HG03097 (cell line): ENCODE measurements around the gene TMEM130.
A peak's percentile ranks its signal among the peaks of the same experiment; 100 is the strongest.
"Not testable (repeated sequence)": the region's sequence is repeated elsewhere in the genome, so short reads cannot be mapped to it uniquely, and the experiment has no call there.

ENCODE experiments used
- ATAC-seq: cut with Tn5 transposase; IDR thresholded peaks from one replicate; pipeline ENCODE4 v1.9.1; 2021; ENCODE audit not compliant: unreplicated experiment, low FRiP score

The TMEM130 gene

DNA sequence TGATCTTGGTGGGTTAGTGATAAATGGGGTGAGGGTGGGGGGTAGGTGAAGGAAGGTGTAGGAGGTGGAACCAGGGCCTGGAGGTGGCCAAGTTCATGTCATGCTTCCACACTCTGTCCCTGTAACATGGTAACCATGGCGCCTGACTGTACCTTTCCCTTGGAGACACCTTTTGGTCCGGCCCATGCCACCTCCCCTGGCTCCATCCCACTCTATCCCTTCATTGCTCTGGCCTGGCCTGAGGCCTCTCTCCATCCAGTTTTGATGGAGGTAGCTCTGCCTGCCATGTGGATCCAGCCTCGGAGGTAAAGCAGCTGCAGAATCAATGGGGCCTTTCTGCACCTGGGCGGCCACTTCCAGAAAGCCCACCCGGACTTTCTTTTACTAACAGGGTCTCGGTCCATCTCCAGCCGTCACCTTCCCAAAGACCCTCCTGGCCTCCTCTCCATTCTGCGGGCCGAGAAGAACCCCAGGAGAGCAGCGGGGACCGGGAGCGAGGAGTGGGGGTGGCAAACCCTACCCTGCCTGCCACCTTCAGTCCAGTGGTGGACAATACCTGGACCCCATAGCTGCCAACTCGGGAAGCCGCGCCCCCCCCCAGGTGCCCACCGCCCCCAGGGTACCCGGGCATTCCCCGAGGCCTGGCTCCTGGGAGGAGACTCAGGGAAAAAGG, 8.0 kb upstream of the TMEM130 start:
- ATAC-seq: no peak

DNA sequence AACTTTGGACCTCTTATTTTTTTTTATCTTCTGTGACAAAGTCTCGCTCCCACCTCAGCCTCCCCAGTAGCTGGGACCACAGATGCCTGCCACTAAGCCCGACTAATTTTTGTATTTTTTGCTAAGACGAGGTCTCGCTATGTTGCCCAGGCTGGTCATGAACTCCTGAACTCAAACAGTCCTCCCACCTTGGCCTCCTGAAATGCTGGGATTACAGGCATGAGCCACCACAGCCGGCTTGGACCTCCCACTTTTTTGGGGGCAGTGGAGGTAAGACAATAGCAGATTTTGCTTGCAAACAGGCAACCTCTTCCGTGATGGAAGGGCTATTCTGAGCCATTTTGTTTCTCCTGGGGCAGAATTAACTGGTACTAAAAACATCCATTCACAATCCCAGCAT, 7.3 kb upstream of the TMEM130 start:
- ATAC-seq: no peak

- no peak for ATAC-seq
Observed at GRCh38 chr7:98875501-98875900, 5.7 kb upstream of the TMEM130 start.

DNA sequence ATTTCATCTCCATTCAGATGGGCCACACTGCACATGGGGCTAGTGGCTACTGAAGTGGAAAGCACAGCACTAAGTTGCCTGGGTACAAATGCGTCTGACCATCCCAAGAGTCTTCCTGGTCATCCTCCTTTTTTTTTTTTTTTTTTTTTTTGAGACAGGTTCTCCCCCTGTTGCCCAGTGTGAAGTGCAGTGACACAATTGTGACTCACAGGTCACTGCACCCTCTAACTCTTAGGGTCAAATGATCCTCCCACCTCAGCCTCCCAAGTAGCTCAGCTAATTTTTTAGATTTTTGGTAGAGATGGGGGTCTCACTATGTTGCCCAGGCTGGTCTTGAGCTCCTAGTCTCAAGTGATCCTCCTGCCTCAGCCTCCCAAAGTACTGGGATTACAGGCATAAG, 5.1 kb upstream of the TMEM130 start:
- no peak for ATAC-seq

- not testable (repeated sequence) for ATAC-seq
Observed at GRCh38 chr7:98873610-98874009, 3.8 kb upstream of the TMEM130 start.

- no peak for ATAC-seq
Observed at GRCh38 chr7:98872328-98872924, 2.6 kb upstream of the TMEM130 start.

DNA sequence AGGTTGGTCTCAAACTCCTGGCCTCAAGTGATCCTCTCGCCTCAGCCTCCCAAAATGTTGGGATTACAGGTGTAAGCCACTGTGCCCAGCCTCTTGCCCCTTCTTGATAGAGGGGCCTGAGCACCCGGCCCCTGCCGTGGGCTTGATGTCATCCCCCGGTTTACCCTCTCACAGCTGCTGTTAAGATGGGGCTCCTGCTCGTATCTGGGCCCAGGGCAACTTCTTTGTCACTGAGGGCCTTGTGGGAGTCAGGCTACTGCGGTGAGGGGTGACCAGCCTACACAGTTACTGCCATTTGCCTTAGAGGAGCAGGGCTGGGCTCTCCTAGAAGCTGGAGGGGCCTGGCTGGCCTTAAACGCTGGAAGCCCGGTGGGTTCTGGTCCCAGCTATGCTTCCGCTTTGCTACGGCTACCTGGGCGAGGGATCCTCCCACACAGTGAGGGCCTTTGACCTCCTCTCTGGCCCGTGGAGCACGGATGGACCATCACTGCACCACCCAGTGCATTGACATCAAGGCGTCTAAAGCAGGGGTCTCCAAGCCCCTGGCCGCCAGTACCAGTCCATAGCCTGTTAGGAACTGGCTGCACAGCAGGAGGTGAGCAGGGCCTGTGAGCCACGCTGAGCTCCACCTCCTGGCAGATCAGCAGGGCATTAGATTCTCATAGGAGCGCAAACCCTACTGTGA, 1.1 kb upstream of the TMEM130 start:
- ATAC-seq: no peak

- ATAC-seq: peak; percentile 61
Observed at GRCh38 chr7:98870121-98870651, 372 bp upstream of the TMEM130 start.

DNA sequence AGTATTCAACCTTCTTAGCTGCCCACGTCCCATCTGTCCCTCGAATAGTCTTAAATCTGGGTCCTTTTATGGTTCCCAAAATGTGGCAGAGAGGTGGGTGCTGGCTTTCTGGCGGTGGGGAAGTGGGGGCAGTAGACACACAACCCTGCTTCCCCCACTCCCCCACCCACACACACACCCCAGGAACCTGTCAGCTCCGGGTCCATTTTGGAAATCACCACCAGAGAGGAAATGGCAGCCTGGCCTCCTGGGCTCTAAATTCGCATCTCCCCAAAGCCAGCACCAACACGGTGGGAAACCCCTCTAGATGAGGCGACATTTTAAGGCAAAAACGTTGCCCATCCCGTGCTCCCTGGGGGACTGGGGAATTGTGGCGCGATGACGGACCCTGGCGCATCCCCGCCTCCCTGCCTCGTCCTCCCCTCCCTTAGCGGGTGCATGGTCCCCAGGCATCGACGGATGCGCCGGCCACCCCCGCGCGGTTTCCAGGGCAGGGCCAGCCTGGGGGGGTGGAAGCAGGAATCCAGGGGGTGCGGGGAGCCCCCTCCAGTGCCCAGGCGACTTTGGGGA, 702 bp downstream of the TMEM130 start:
- no peak for ATAC-seq

DNA sequence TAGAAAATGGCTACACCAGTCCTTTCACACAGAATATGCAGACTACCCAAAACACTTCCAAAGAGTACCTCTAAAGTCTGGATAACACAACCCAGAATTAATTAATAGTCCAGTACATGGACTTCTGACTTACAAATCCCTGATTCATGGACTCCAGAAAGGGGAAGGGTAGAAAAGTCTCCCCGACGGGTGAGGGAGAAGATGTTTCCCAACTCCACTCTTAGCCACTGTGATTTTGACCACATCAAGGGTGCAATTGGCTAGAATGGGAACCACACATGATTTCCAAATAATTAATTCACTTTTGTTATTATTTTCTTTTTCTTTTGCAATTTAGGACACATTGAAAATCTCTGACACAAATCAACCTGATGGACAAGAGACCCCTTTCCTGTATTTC, 1.4 kb downstream of the TMEM130 start:
- ATAC-seq: no peak

DNA sequence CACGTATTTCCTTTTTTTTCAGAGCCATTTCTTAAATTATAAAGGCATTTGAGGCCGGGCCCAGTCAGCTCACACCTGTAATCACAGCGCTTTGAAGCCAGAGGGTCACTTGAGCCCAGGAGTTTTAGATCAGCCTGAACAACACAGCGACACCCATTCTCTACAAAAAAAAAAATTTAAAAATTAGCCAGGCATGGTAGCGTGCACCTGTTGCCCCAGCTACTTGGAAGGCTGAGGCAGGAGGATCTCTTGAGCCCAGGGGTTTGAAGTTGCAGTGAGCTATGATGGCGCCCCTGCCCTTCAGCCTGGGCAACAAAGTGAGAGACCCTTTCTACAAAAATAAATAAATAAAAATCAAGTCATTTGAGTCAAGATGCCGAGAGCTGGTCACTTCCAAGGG, 3.0 kb downstream of the TMEM130 start:
- no peak for ATAC-seq

GRCh38 chr7:98866351-98866750, 3.5 kb downstream of the TMEM130 start:
- ATAC-seq: no peak

DNA sequence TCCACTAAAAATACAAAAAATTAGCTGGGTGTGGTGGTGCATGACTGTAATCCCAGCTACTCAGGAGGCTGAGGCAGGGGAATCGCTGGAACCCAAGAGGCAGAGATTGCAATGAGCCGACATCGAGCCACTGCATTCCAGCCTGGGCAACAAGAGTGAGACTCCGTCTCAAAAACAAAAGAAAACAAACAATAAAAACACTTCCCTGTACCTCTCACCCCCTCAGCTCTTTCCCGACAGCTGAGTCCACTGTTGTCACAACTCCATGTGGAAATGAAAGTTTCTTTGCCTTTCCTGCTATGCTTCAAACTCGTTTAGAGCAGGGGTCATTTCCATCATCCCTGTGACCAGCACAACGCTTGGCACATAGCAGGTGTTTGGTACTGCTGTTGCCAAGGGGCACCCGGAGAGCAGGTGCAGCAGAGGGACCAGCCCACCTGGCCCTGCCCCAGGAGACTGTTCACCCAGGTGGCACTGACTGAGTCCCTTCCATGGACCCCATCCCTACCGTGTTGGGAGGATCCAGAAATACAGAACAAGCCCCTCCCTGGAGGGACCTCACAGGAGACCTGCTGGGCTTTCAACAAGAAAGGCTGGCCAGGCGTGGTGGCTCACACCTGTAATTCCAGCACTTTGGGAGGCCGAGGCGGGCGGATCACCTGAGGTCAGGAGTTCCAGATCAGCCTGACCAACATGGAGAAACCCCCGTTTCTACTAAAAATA, 4.9 kb downstream of the TMEM130 start:
- no peak for ATAC-seq

GRCh38 chr7:98863601-98864000, 6.2 kb downstream of the TMEM130 start:
- no peak for ATAC-seq

DNA sequence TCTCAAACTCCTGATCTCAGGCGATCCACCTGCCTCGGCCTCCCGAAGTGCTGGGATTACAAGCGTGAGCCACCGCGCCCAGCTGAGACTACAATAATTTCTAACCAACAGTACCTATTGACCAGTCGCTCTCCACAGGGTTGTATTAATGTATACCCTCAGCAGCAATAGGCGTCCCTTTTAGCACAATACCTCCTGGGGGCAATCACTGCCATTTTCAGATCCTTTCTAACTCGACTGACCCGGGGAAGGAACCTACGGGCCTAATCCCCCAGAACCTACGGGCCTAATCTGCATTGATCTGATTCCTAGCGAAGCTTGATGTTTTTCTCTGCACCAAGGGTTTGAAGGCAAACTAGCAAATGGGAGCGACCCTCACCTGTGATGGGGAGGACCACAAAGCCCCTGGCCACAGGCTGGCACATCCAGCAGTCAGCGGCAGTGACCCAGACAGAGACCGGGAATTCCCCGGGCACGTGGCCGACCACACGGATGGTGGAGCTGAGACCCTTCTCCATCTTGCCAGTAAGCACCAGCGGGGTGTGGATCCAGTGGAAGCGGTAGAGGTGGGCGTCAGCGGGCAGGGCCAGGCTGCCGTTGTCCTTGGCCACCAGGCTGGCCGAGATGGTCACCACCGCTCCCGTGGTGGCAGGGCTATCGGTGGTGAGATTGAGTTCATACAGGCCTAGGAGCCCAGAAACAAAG, 6.9 kb downstream of the TMEM130 start:
- ATAC-seq: no peak

DNA sequence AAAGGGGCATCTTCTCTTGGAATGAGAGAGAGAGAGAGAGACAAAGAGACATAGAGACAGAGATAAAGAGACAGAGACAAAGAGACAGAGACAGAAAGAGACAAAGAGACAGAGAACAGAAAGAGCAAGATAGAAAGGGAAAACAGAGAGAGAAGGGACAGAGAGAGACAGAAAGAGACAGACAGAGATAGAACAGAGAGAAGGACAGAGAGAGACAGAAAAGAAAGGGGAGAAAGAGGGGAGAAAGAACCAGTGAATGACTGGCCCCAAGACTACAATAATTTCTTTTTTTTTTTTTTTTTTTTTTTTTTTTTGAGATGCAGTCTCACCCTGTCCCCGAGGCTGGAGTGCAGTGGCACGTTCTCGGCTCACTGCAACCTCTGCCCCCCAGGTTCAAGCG, 7.6 kb downstream of the TMEM130 start:
- no peak for ATAC-seq

DNA sequence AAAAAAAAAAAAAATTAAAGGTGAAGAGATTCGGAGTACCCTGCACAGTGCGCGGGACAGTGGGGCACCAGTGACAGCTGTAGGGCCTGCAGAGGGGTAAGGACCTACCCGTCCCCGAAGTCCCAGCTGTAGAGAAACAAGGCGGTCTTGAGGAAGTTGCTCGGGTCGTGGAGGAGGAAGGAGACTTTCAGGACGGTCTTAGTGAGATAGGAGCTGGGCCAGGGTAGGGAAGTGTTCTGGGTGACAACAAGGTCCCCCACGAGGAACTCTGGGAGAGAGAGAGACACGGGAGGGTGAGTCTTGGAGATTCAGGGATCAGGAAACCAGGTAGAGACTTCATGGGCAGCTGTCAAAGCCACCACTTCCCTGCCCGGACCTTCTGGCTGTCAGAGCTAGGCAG, 9.7 kb downstream of the TMEM130 start:
- ATAC-seq: no peak

GRCh38 chr7:98855610-98856422, 14.0 kb downstream of the TMEM130 start:
- ATAC-seq: no peak

GRCh38 chr7:98852826-98853225, 17.0 kb downstream of the TMEM130 start:
- no peak for ATAC-seq
